K562 (cell line): Measurements from ENCODE around the gene FBLN7.

Experiments
- CC2D1A ChIP-seq: fragments of 450-650 bp; IDR thresholded peaks from 2 replicates; pipeline ENCODE4 v1.6.1; 2017; ENCODE audit warnings: mild to moderate bottlenecking
- CEBPB ChIP-seq: fragments of 450-650 bp; IDR thresholded peaks from 2 replicates; pipeline ENCODE4 v1.6.1; 2016; ENCODE audit warnings: missing genetic modification characterization, missing compliant biosample characterization
- CHD1 ChIP-seq: fragments of 200-600 bp; sonication (generic); IDR thresholded peaks from one replicate; pipeline ENCODE4 v1.6.1; 2012; ENCODE audit warnings: mild to moderate bottlenecking, moderate library complexity, low read length, inconsistent platforms
- EP400 ChIP-seq: fragments of 450-650 bp; IDR thresholded peaks from 2 replicates; pipeline ENCODE4 v1.6.1; 2017; ENCODE audit warnings: antibody characterized with exemption, mild to moderate bottlenecking, moderate library complexity
- FIP1L1 ChIP-seq: fragments of 200-400 bp; formaldehyde crosslinking; IDR thresholded peaks from 2 replicates; pipeline ENCODE4 v1.6.1; 2018; ENCODE audit warnings: mild to moderate bottlenecking, low read depth, low read length; ENCODE audit not compliant: poor library complexity, severe bottlenecking
- FOXJ3 ChIP-seq: sonication (generic); formaldehyde crosslinking; IDR thresholded peaks from 2 replicates; pipeline ENCODE4 v1.4.0; 2020; ENCODE audit warnings: mild to moderate bottlenecking, missing genetic modification reagents
- MLLT1 ChIP-seq, 2 experiments: fragments of 450-650 bp; IDR thresholded peaks; 2 replicates each; pipeline ENCODE4 v1.6.1; 2016
- NONO ChIP-seq, 2 experiments: fragments of 200-400 bp in 1 of 2; fragments of 450-650 bp in 1 of 2; formaldehyde crosslinking in 1 of 2; IDR thresholded peaks; 2 replicates each; pipeline ENCODE4 v1.6.1; 2017; ENCODE audit warnings: low read depth in 2 of 2, mild to moderate bottlenecking in 2 of 2, moderate library complexity in 2 of 2, low read length in 1 of 2
- SP2 ChIP-seq: IDR thresholded peaks from 2 replicates; pipeline ENCODE4 v1.6.1; 2011; ENCODE audit warnings: mild to moderate bottlenecking, low read depth, low read length, moderate library complexity; ENCODE audit not compliant: poor library complexity, severe bottlenecking; ENCODE audit errors: extremely low read depth
- STAG1 ChIP-seq: sonication (generic); formaldehyde crosslinking; IDR thresholded peaks from 2 replicates; pipeline ENCODE4 v1.5.0; 2020; ENCODE audit warnings: missing genetic modification reagents, borderline replicate concordance
- TCF7L2 ChIP-seq: fragments of 150-350 bp; IDR thresholded peaks from 2 replicates; pipeline ENCODE4 v1.6.1; 2016; ENCODE audit warnings: low read depth, mild to moderate bottlenecking, low read length, moderate library complexity
- TF ChIP-seq, protein P1 (sequence below), 3 experiments: IDR thresholded peaks in 2 of 3; conservative IDR thresholded peaks in 1 of 3; 2 replicates each; pipeline ENCODE4 v1.5.1; 2011 to 2012; ENCODE audit warnings: low read length in 3 of 3, mild to moderate bottlenecking in 3 of 3, control low read depth in 2 of 3, improper control_type of control experiment in 1 of 3, inconsistent platforms in 1 of 3, low read depth in 1 of 3, mixed read lengths in 1 of 3, moderate library complexity in 1 of 3; ENCODE audit not compliant: insufficient read depth in 2 of 3

GRCh38 chr2:112164876-112165275 lies 26.7 kb downstream of the FBLN7 start:
- TF ChIP-seq, protein P1, sequence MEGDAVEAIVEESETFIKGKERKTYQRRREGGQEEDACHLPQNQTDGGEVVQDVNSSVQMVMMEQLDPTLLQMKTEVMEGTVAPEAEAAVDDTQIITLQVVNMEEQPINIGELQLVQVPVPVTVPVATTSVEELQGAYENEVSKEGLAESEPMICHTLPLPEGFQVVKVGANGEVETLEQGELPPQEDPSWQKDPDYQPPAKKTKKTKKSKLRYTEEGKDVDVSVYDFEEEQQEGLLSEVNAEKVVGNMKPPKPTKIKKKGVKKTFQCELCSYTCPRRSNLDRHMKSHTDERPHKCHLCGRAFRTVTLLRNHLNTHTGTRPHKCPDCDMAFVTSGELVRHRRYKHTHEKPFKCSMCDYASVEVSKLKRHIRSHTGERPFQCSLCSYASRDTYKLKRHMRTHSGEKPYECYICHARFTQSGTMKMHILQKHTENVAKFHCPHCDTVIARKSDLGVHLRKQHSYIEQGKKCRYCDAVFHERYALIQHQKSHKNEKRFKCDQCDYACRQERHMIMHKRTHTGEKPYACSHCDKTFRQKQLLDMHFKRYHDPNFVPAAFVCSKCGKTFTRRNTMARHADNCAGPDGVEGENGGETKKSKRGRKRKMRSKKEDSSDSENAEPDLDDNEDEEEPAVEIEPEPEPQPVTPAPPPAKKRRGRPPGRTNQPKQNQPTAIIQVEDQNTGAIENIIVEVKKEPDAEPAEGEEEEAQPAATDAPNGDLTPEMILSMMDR (IDR thresholded peaks at IDR 0.05 in 2 of 3, conservative IDR thresholded peaks at IDR 0.05 in 1 of 3; ENCODE audit: insufficient read depth in 2 of 3, low read depth in 1 of 3, low read length in 3 of 3) = no peak
- no peak for TF ChIP-seq TCF7L2
- TF ChIP-seq SP2 = no peak
- no peak for TF ChIP-seq FIP1L1
- TF ChIP-seq NONO (IDR thresholded peaks at IDR 0.05; ENCODE audit: low read depth in 2 of 2, low read length in 1 of 2) = no peak
- no peak for TF ChIP-seq MLLT1 (IDR thresholded peaks at IDR 0.05)
- no peak for TF ChIP-seq EP400
- TF ChIP-seq FOXJ3 = no peak
- TF ChIP-seq STAG1 (CRISPR knock-in tag) = no peak
- no peak for TF ChIP-seq CEBPB (tag)
- no peak for TF ChIP-seq CC2D1A
- no peak for TF ChIP-seq CHD1
